CD4-positive, alpha-beta T cell treated with Interleukin-4 for 1 hour (primary cell): Measurements from ENCODE around the gene NHLRC1.

Source experiments
- DNase-seq, 2 donors: peaks; one replicate each; pipeline ENCODE4 v3.0.0-alpha.2; 2020 to 2022

NHLRC1 gene

GRCh38 chr6:18138906-18139305 is 16.4 kb upstream of the NHLRC1 start:
- DNase-seq = no peak

- no peak for DNase-seq
These were observed 13.8 kb upstream of the NHLRC1 start for GRCh38 chr6:18136260-18136659.

GRCh38 chr6:18135171-18135570 is 12.7 kb upstream of the NHLRC1 start:
- no peak for DNase-seq

- DNase-seq = no peak
These were observed 9.9 kb upstream of the NHLRC1 start for GRCh38 chr6:18132346-18132745.

- no peak for DNase-seq
These were observed 3.6 kb upstream of the NHLRC1 start for GRCh38 chr6:18126121-18126520.

- DNase-seq = no peak
These were observed 823 bp downstream of the NHLRC1 start for GRCh38 chr6:18121580-18122127.

- DNase-seq = no peak
These were observed 3.2 kb downstream of the NHLRC1 start for GRCh38 chr6:18119236-18119635.

- no peak for DNase-seq
These were observed 4.1 kb downstream of the NHLRC1 start for GRCh38 chr6:18118330-18118729.

- no peak for DNase-seq
These were observed 5.3 kb downstream of the NHLRC1 start for GRCh38 chr6:18117136-18117535.

- no peak for DNase-seq
These were observed 7.1 kb downstream of the NHLRC1 start for GRCh38 chr6:18115356-18115755.

- no peak for DNase-seq
These were observed 12.3 kb downstream of the NHLRC1 start for GRCh38 chr6:18110162-18110561.

GRCh38 chr6:18107061-18107460 is 15.4 kb downstream of the NHLRC1 start:
- DNase-seq = no peak

GRCh38 chr6:18102783-18103509 is 19.5 kb downstream of the NHLRC1 start:
- DNase-seq = no peak

GRCh38 chr6:18101873-18102272 is 20.6 kb downstream of the NHLRC1 start:
- DNase-seq = no peak

GRCh38 chr6:18101271-18101670 is 21.2 kb downstream of the NHLRC1 start:
- DNase-seq = no peak

- no peak for DNase-seq
These were observed 22.2 kb downstream of the NHLRC1 start for GRCh38 chr6:18100296-18100695.

GRCh38 chr6:18099511-18099910 is 23.0 kb downstream of the NHLRC1 start:
- no peak for DNase-seq

GRCh38 chr6:18096423-18096822 is 26.1 kb downstream of the NHLRC1 start:
- no peak for DNase-seq

GRCh38 chr6:18091382-18091781 is 31.1 kb downstream of the NHLRC1 start:
- DNase-seq = no peak

- no peak for DNase-seq
These were observed 32.1 kb downstream of the NHLRC1 start for GRCh38 chr6:18090349-18090786.

- no peak for DNase-seq
These were observed 33.8 kb downstream of the NHLRC1 start for GRCh38 chr6:18088419-18089296.

- DNase-seq = no peak
These were observed 34.9 kb downstream of the NHLRC1 start for GRCh38 chr6:18087396-18088165.
